ENCODE measurements around the gene KRT74. TPM values are rescaled to one million over a fixed set of nuclear protein-coding genes. Genes with fewer than 3 reads are reported as not detected.

KRT74 gene
- polyA plus RNA-seq, 1 experiment, result not detected

GRCh38 chr12:52528641-52529143, 45.0 kb downstream of the KRT74 start:
- CTCF ChIA-PET, result interaction anchor here (1.1 kb wide), 1 partner anchor 12 kb away, joined by 3 read pairs; no protein-coding TSS in a partner anchor

GRCh38 chr12:52527121-52527800, 46.4 kb downstream of the KRT74 start:
- Histone ChIP-seq H3K4me3 (ENCODE audit: low read depth, low read length) (no peak overlapping the region), H3K27me3 (ENCODE audit: control insufficient read depth, insufficient read depth, low read length) (peaks cover 21% of the 10 kb centered on the region), H3K36me3 (ENCODE audit: control insufficient read depth, insufficient read depth, low read length) (no peaks in the 10 kb centered on the region)
- TF ChIP-seq CTCF (IDR thresholded peaks at IDR 0.05; ENCODE audit: insufficient read depth, low read depth, low read length), result no peak
- ChIA-PET POLR2A (no interaction called here), CTCF (no interaction called here)
- DNase-seq (ENCODE audit: low read depth), result no peak

More at GRCh38 chr12:52528641-52529143, 45.0 kb downstream of the KRT74 start:
- Histone ChIP-seq H3K27me3 (ENCODE audit: control insufficient read depth, insufficient read depth, low read length) (peaks cover 15% of the 10 kb centered on the region), H3K4me3 (ENCODE audit: low read depth, low read length) (no peak overlapping the region), H3K36me3 (ENCODE audit: control insufficient read depth, insufficient read depth, low read length) (no peaks in the 10 kb centered on the region)
- DNase-seq (ENCODE audit: low read depth), result no peak
- POLR2A ChIA-PET, result no interaction called here
- TF ChIP-seq CTCF (IDR thresholded peaks at IDR 0.05; ENCODE audit: insufficient read depth, low read depth, low read length), result no peak

GRCh38 chr12:52526511-52526951, 47.1 kb downstream of the KRT74 start:
- CTCF ChIA-PET, result no interaction called here
- no peaks in the 10 kb centered on the region for H3K36me3 ChIP-seq (ENCODE audit: control insufficient read depth, insufficient read depth, low read length)
- TF ChIP-seq CTCF (IDR thresholded peaks at IDR 0.05; ENCODE audit: insufficient read depth, low read depth, low read length), result no peak
- H3K4me3 ChIP-seq (ENCODE audit: low read depth, low read length), result no peak overlapping the region
- no peak for DNase-seq (ENCODE audit: low read depth)
- peaks cover 23% of the 10 kb centered on the region for H3K27me3 ChIP-seq (ENCODE audit: control insufficient read depth, insufficient read depth, low read length)
- POLR2A ChIA-PET, result no interaction called here

- POLR2A ChIA-PET, result no interaction called here
- TF ChIP-seq CTCF (IDR thresholded peaks at IDR 0.05; ENCODE audit: insufficient read depth, low read depth, low read length), result no peak
- peaks cover 21% of the 10 kb centered on the region for H3K27me3 ChIP-seq (ENCODE audit: control insufficient read depth, insufficient read depth, low read length)
- H3K36me3 ChIP-seq (ENCODE audit: control insufficient read depth, insufficient read depth, low read length), result no peaks in the 10 kb centered on the region
- DNase-seq (ENCODE audit: low read depth), result no peak
- H3K4me3 ChIP-seq (ENCODE audit: low read depth, low read length), result no peak overlapping the region
- CTCF ChIA-PET, result no interaction called here
Measured at GRCh38 chr12:52525661-52526499, 47.8 kb downstream of the KRT74 start.

- ChIA-PET POLR2A (no interaction called here), CTCF (no interaction called here)
- peaks cover 22% of the 10 kb centered on the region for H3K27me3 ChIP-seq (ENCODE audit: control insufficient read depth, insufficient read depth, low read length)
- DNase-seq (ENCODE audit: low read depth), result no peak
- no peak for TF ChIP-seq CTCF (IDR thresholded peaks at IDR 0.05; ENCODE audit: insufficient read depth, low read depth, low read length)
- no peak overlapping the region for H3K4me3 ChIP-seq (ENCODE audit: low read depth, low read length)
- H3K36me3 ChIP-seq (ENCODE audit: control insufficient read depth, insufficient read depth, low read length), result no peaks in the 10 kb centered on the region
Measured at GRCh38 chr12:52524898-52525591, 48.6 kb downstream of the KRT74 start.
